Stimulated activated naive CD8-positive, alpha-beta T cell treated with anti-CD3 and anti-CD28 coated beads, Interleukin-15, Interleukin-2, amounts not matched to agents 100 ng/mL and 50 ng/mL, for 24 hours (primary cell): ENCODE measurements around the gene LPP.

Experiments used
- H3K27ac Mint-ChIP-seq: one replicate; pipeline ENCODE4 v1.8.0; 2021; ENCODE audit warnings: mild to moderate bottlenecking, mixed read lengths
- H3K27me3 Mint-ChIP-seq: one replicate; pipeline ENCODE4 v1.8.0; 2021; ENCODE audit warnings: mixed read lengths
- H3K36me3 Mint-ChIP-seq: one replicate; pipeline ENCODE4 v1.8.0; 2021; ENCODE audit warnings: low read depth, mixed read lengths
- H3K4me1 Mint-ChIP-seq: one replicate; pipeline ENCODE4 v1.8.0; 2021; ENCODE audit warnings: low read depth, mixed read lengths
- H3K4me3 Mint-ChIP-seq: one replicate; pipeline ENCODE4 v1.8.0; 2021; ENCODE audit warnings: mild to moderate bottlenecking, mixed read lengths
- H3K9me3 Mint-ChIP-seq: one replicate; pipeline ENCODE4 v1.8.0; 2021; ENCODE audit warnings: mixed read lengths

LPP gene

DNA sequence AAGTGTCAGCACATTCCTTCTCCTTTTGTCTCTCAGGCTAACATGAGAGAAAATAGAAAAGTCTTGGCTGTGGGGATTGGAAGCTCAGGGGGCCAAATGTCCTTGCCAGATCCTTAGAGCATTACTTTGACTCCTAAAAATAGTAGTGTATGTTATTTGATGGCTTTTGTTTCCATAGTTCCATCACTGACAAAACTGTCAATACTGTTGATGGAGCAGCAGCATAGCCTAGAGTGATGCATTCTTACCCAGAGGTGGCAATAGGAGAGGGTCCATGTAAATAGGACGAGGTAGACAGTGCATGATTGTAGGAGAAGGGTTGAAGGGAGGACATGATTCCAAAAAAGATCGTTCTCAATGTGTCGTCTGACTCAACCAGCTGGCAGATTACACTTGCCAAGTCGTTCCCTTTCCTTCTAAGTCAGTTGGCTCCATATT, 735.1 kb downstream of the LPP start:
- Mint-ChIP-seq H3K36me3 (peaks cover 4% of the 10 kb centered on the region), H3K27ac (no peak overlapping the region), H3K9me3 (no peaks in the 10 kb centered on the region), H3K4me1 (peaks cover 11% of the 10 kb centered on the region), H3K4me3 (no peak overlapping the region), H3K27me3 (no peaks in the 10 kb centered on the region)

DNA sequence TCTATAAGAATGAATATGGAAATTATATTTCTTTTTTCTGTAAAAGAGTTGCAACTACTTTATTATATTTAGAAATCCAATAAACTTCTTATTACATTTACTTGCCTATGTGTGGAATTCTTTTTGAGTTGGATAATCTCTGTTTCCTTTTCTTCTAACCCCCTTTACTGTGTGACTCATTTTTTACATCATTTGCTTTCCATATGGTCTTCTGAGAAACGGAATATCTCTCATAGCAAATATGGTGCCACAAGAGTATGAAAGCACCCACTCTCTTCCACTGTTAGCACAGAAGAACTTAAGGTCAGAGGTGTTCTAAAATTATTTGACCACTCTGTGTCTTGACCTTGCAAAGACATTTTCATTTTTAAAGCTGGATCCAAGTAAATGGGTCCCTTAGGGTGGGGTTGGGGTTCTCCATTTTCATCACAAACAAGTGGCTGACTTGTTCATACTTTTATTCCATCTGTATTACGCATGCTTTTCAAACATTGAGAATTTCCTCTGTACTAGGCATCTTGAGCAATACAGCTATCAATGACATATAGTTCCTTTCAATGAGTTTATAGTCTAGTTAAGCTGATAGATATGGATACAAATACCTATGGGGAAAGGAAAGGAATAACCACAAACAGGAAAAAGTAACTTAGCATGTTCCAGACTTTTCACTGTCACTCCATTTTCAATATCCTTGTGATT, 736.8 kb downstream of the LPP start:
- no peak overlapping the region for H3K27ac Mint-ChIP-seq
- H3K27me3 Mint-ChIP-seq = no peaks in the 10 kb centered on the region
- no peaks in the 10 kb centered on the region for H3K9me3 Mint-ChIP-seq
- H3K36me3 Mint-ChIP-seq = peaks cover 4% of the 10 kb centered on the region
- H3K4me1 Mint-ChIP-seq = peaks cover 11% of the 10 kb centered on the region
- H3K4me3 Mint-ChIP-seq = no peak overlapping the region

DNA sequence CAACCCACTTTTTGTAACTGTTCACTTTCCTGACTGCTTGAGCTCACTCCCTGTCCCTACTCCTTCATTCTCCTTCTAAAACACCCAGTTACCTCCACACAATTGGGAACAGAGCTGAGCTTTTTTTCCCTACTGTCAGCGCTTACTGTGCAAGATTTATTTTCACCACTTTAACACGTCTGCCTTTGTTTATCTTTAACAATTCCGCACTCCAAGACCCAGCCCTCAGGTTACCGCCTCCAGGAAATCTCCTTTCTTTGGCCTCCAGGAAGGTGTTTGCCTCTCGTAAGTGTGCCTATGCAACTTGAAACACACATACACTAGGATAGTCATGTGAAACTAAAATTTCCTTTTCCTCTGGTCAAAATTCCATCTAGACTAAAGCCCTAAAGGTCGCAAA, 745.9 kb downstream of the LPP start:
- Mint-ChIP-seq H3K27me3 (no peaks in the 10 kb centered on the region), H3K9me3 (no peaks in the 10 kb centered on the region), H3K4me1 (peaks cover 15% of the 10 kb centered on the region), H3K36me3 (no peaks in the 10 kb centered on the region), H3K27ac (no peak overlapping the region), H3K4me3 (no peak overlapping the region)

DNA sequence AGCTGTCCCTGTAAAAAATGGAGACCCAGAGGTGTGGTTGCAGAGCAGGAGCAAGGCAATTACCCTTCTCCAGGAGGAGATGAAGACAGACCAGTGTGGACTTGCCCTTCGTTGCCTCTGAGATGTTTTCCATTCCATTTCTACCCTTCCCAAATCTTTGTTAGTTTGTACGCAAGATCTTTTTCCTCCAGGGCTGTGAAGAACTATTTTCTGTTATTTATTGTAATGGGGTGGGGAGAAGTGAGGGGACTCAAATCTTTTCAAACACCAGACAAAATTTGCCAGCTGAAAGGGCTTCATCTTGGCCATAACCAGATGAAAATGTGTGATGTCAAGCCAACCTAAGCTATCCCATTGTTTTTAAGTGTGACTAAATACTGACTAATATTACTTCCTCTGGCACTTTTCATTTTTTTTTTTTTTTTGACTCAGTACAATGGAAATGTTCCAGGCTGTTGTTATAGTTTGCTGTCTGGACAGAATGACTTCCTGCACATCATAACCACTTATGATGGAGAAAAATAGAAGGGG, 746.5 kb downstream of the LPP start:
- peak overlapping the region; percentile 49 for H3K27ac Mint-ChIP-seq
- no peak overlapping the region for H3K4me3 Mint-ChIP-seq
- no peaks in the 10 kb centered on the region for H3K36me3 Mint-ChIP-seq
- no peaks in the 10 kb centered on the region for H3K9me3 Mint-ChIP-seq
- H3K4me1 Mint-ChIP-seq = peaks cover 15% of the 10 kb centered on the region
- no peaks in the 10 kb centered on the region for H3K27me3 Mint-ChIP-seq

DNA sequence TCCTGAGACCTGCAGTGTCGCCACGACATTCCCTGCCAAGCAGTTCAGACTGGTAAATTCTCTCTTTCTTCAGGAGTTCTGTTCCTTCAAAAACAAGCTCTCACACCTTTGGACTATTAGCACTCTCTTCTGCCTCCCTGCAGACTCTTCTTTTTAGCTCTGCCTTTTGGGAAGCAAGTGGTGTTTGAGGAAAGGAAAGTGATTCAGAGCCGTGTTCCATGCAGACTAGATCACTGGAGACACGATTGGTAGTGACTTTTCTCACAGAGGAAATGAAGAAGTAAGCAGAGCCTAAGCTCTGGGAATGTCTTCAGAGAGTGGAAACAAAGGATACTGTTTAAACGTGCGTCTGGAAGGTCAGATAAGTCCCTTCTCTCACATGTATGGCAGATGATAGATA, 747.2 kb downstream of the LPP start:
- no peaks in the 10 kb centered on the region for H3K36me3 Mint-ChIP-seq
- H3K27ac Mint-ChIP-seq = no peak overlapping the region
- no peaks in the 10 kb centered on the region for H3K27me3 Mint-ChIP-seq
- H3K4me1 Mint-ChIP-seq = peaks cover 15% of the 10 kb centered on the region
- H3K4me3 Mint-ChIP-seq = no peak overlapping the region
- no peaks in the 10 kb centered on the region for H3K9me3 Mint-ChIP-seq

DNA sequence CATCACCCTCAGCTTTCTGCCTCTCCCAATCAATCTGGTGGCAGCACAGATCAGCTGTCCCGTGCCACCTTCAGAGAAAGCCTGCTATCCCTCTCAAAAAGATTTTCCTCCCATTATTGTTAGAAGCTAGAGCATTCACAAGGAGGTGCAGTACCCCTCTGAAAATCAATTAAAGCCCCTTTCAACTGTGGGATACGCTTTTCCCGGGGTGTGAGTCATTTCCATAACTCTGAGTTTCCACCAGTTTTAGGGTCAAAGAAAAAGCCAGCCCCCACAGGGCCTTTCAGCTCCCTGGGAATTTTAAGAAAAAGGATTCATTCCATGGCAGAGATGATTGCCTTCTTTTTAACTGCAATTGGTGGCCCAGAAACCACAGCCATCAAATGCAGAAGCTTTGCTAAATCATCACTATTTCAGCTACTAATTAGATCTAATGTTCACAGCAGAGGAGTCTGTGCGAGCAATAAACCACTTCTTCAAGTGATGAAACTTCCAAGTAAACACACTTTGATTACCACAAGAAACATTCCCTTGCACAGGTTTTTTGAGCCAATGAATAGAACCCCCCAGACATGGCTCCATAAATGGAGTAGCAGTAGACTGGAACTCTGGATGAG, 747.8 kb downstream of the LPP start:
- Mint-ChIP-seq H3K4me1 (peaks cover 15% of the 10 kb centered on the region), H3K27me3 (no peaks in the 10 kb centered on the region), H3K27ac (no peak overlapping the region), H3K9me3 (no peaks in the 10 kb centered on the region), H3K36me3 (no peaks in the 10 kb centered on the region), H3K4me3 (no peak overlapping the region)

DNA sequence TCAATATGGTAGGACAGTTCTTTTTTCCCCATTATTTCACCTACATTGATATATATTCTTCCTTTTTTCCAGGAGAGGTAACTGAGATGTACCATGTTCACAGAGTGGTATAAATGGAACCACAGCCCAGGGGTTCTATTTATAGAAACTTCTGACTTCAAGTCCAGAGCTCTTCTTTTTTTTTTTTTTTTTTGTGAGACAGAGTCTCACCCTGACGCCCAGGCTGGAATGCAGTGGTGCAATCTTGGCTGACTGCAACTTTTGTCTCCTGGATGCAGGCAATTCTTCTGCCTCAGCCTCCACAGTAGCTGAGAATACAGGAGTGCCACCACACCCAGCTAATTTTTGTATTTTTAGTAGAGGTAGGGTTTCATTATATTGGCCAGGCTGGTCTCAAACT, 750.7 kb downstream of the LPP start:
- Mint-ChIP-seq H3K4me1 (peaks cover 31% of the 10 kb centered on the region), H3K27ac (no peak overlapping the region), H3K36me3 (no peaks in the 10 kb centered on the region), H3K27me3 (no peaks in the 10 kb centered on the region), H3K9me3 (no peaks in the 10 kb centered on the region), H3K4me3 (no peak overlapping the region)

DNA sequence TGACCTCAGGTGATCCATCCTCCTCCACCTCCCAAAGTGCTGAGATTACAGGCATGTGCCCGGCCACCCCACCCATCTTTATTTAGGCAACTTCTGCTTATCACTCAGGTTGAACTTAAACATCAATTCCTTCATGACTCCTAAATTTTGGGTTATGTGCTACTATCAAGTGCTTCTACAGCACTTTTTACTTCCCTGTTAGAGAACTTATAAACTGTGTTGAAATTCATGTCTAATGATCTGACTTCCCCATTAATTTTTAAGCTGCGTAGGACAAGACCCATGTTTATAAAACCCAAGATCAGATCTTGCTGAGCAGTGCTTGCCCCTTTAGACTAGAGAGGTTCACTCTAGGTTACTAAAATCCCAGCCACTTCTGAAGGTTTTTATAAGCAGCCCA, 751.6 kb downstream of the LPP start:
- no peak overlapping the region for H3K27ac Mint-ChIP-seq
- H3K4me1 Mint-ChIP-seq = peaks cover 27% of the 10 kb centered on the region
- H3K27me3 Mint-ChIP-seq = no peaks in the 10 kb centered on the region
- no peak overlapping the region for H3K4me3 Mint-ChIP-seq
- H3K36me3 Mint-ChIP-seq = no peaks in the 10 kb centered on the region
- no peaks in the 10 kb centered on the region for H3K9me3 Mint-ChIP-seq

DNA sequence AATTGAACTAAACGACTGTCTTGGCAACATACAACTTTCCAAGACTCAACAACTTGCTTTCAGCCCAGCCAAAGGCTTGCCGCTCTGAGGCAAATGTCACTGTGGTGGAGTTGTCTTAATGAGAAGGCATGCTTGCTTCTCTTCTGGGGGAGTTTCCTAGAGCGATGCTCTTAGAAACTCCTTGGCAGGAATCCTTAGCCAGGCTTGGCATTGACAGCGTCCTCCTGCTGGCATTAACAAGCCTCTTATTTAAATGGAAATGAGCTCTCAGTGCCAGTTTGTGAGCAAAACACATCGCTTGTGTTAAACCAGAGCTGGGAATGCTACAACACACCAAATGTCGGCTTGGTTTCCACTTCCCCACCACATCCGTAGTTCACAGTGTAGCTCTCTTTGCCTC, 752.3 kb downstream of the LPP start:
- Mint-ChIP-seq H3K36me3 (no peaks in the 10 kb centered on the region), H3K4me3 (no peak overlapping the region), H3K4me1 (peaks cover 21% of the 10 kb centered on the region), H3K9me3 (no peaks in the 10 kb centered on the region), H3K27me3 (no peaks in the 10 kb centered on the region), H3K27ac (no peak overlapping the region)

DNA sequence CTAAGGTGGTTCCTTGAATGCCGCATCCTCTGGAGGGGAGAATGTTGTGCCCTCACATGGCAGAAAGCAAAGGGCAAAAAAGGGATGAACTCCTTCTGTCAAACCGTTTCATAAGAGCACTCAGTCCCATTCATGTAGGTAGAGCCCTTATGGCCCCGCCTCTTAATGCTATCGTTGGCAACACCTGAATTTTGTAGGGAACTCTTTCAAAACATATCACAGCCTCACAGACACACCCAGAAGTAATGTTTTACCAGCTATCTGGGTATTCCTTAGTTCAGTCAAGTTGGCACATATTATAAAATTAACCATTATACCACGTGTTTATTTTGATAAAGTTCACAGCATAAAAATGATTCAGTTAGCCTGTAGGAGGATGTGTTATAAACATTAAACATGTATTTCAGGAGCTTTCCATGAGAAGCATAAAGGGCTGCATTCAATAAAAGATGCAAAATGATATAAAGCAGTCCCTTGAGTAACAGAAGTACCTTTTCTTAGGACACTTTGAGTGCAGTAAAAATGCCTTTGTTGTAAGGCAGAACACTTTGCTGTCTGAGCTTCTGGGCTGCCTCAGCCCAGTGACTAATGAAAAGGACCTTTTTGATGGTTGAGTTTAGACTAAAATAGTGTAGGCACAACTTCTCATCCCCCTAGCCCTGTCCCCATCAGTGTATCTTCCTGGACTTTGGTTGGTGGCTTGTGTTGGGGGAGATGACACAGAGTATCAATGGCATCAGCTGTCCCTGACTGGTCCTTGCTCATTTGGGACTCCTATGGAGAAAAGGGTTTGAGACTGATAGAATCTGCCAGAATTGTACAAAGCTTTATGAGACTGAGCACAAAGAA, 754.3 kb downstream of the LPP start:
- Mint-ChIP-seq H3K4me3 (no peak overlapping the region), H3K9me3 (no peaks in the 10 kb centered on the region), H3K27me3 (no peaks in the 10 kb centered on the region), H3K27ac (peak overlapping the region; percentile 38), H3K4me1 (peaks cover 18% of the 10 kb centered on the region), H3K36me3 (no peaks in the 10 kb centered on the region)

DNA sequence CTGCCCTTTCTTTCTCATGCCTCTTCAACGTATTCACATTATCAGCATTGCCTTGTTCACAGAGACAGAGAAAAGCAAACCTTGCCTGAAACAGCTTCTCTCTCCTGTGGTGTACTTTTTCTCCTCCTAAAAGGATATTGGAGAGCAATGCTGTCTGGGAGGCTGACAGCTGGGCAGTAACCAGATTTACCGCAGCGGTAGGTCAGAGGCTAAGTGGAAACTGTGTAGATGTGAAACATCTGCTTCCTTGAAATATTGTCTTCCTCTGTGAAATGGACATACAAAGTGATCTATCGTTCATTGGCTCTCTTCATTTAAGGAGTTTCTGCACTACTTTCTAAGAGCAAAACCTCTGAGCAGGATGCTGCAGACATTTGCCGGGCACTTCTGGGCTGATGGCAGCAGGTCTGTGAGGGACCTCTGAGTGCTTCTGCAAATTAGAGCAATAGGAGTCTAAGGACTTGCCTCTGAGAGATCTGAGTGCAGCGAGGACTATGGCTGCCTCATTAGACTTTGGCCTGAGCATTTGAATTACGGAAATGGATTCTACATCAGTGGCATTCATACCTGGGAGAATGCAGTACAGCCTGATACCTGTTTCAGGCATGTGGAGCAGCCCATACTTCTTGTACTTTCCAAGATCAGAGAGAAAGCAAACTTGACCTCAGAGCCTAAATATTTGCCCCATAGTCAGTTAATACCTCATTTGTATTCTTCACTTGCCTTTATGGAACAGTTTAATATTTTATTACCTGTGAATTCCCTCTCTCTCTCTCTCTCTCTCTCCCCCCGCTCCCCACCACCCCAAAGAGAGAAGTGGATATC, 757.3 kb downstream of the LPP start:
- H3K27me3 Mint-ChIP-seq = no peaks in the 10 kb centered on the region
- H3K4me1 Mint-ChIP-seq = peaks cover 45% of the 10 kb centered on the region
- no peak overlapping the region for H3K4me3 Mint-ChIP-seq
- no peaks in the 10 kb centered on the region for H3K36me3 Mint-ChIP-seq
- peak overlapping the region; percentile 24 for H3K27ac Mint-ChIP-seq
- H3K9me3 Mint-ChIP-seq = no peaks in the 10 kb centered on the region

DNA sequence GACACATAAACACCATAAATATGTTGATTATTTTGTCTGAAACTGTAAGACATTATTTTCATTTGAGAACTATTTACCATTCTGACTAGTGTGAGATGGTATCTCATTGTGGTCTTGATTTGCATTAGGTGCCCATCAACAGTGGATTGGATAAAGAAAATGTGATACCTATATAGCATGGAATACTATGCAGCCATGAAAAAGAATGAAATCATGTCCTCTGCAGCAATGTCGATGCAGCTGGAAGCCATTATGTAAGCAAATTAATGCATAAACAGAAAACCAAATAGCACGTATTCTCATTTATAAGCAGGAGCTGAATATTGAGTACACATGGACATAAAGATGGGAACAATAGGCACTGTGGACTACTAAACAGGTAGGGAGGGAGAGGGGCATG, 759.1 kb downstream of the LPP start:
- no peaks in the 10 kb centered on the region for H3K36me3 Mint-ChIP-seq
- H3K9me3 Mint-ChIP-seq = no peaks in the 10 kb centered on the region
- peaks cover 63% of the 10 kb centered on the region for H3K4me1 Mint-ChIP-seq
- H3K4me3 Mint-ChIP-seq = no peak overlapping the region
- no peaks in the 10 kb centered on the region for H3K27me3 Mint-ChIP-seq
- H3K27ac Mint-ChIP-seq = no peak overlapping the region

DNA sequence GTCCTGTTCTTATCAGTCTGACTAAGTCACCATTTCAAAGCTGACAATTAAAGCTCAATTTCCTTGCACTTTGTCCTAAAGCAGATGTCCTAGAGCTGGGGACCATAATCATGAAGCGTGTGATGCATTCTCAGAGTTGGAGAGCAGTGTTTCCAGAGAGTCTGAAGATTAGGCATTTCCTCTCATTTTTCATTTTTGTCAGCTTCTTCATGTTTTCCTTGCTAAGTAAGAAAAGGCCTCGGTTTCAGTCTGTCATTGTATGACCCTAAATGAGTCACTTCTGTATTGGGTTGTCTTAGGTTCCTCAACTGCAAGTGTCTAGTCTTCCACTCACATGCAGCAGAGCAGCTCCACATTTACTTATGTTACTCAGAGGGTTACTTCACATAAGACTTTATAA, 760.6 kb downstream of the LPP start:
- Mint-ChIP-seq H3K4me3 (peak overlapping the region; percentile 43), H3K4me1 (peaks cover 50% of the 10 kb centered on the region), H3K27ac (peak overlapping the region; percentile 98), H3K27me3 (no peaks in the 10 kb centered on the region), H3K36me3 (no peaks in the 10 kb centered on the region), H3K9me3 (no peaks in the 10 kb centered on the region)

DNA sequence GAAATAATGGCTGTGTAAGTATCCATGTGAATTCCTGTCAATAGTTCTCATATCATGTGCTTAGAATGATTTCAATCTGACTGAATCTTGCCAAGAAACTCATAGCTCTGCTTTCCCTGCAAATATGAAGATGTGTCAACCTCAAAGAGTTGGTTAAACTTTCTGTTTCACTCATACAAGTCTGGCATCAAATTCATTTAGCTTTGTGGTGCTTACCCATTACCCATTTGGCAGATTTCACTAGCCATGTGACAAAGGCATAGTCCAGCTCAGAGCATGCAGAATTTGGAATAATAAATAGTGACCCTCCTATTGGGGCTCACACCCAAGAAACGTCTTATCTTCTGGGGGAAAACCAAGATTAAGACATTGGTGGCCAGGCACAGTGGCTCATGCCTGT, 761.2 kb downstream of the LPP start:
- peak overlapping the region; percentile 42 for H3K4me3 Mint-ChIP-seq
- H3K27ac Mint-ChIP-seq = peak overlapping the region; percentile 98
- peaks cover 50% of the 10 kb centered on the region for H3K4me1 Mint-ChIP-seq
- H3K27me3 Mint-ChIP-seq = no peaks in the 10 kb centered on the region
- H3K36me3 Mint-ChIP-seq = no peaks in the 10 kb centered on the region
- peaks cover 3% of the 10 kb centered on the region for H3K9me3 Mint-ChIP-seq
